ENCODE results near the gene PRUNE2. TPM values are rescaled to one million over a fixed set of nuclear protein-coding genes. Genes with fewer than 3 reads are reported as not detected.
A peak's percentile ranks its signal among the peaks of the same experiment; 100 is the strongest.

The PRUNE2 gene
- total RNA-seq, 1 donor from 2014 or later = 3.3 TPM

GRCh38 chr9:76637416-76637815, 268.5 kb downstream of the PRUNE2 start:
- no peak for TF ChIP-seq CTCF (conservative IDR thresholded peaks at IDR 0.05)
- Mint-ChIP-seq H3K27ac (peak overlapping the region; percentile 18), H3K36me3 (no peaks in the 10 kb centered on the region), H3K9me3 (no peaks in the 10 kb centered on the region), H3K4me1 (ENCODE audit: unreplicated experiment) (peaks cover under 1% of the 10 kb centered on the region), H3K4me3 (no peak overlapping the region), H3K27me3 (no peaks in the 10 kb centered on the region)
- DNase-seq (ENCODE audit: extremely low spot score, unreplicated experiment) = no peak

- H3K9me3 Mint-ChIP-seq = no peaks in the 10 kb centered on the region
- no peaks in the 10 kb centered on the region for H3K36me3 Mint-ChIP-seq
- TF ChIP-seq CTCF (conservative IDR thresholded peaks at IDR 0.05) = no peak
- H3K27me3 Mint-ChIP-seq = no peaks in the 10 kb centered on the region
- peak overlapping the region; percentile 31 for H3K27ac Mint-ChIP-seq
- H3K4me1 Mint-ChIP-seq (ENCODE audit: unreplicated experiment) = peaks cover 7% of the 10 kb centered on the region
- no peak overlapping the region for H3K4me3 Mint-ChIP-seq
- DNase-seq (ENCODE audit: extremely low spot score, unreplicated experiment) = no peak
Observed at GRCh38 chr9:76634356-76635054, 271.4 kb downstream of the PRUNE2 start.

GRCh38 chr9:76630916-76631315, 275.0 kb downstream of the PRUNE2 start:
- no peak overlapping the region for H3K4me3 Mint-ChIP-seq
- no peak for DNase-seq (ENCODE audit: extremely low spot score, unreplicated experiment)
- no peak for TF ChIP-seq CTCF (conservative IDR thresholded peaks at IDR 0.05)
- H3K9me3 Mint-ChIP-seq = no peaks in the 10 kb centered on the region
- H3K4me1 Mint-ChIP-seq (ENCODE audit: unreplicated experiment) = peaks cover 7% of the 10 kb centered on the region
- H3K27ac Mint-ChIP-seq = no peak overlapping the region
- H3K27me3 Mint-ChIP-seq = no peaks in the 10 kb centered on the region
- no peaks in the 10 kb centered on the region for H3K36me3 Mint-ChIP-seq

- Mint-ChIP-seq H3K9me3 (no peaks in the 10 kb centered on the region), H3K27ac (no peak overlapping the region), H3K27me3 (no peaks in the 10 kb centered on the region), H3K4me1 (ENCODE audit: unreplicated experiment) (peaks cover 7% of the 10 kb centered on the region), H3K4me3 (no peak overlapping the region), H3K36me3 (no peaks in the 10 kb centered on the region)
- no peak for TF ChIP-seq CTCF (conservative IDR thresholded peaks at IDR 0.05)
- no peak for DNase-seq (ENCODE audit: extremely low spot score, unreplicated experiment)
Observed at GRCh38 chr9:76629205-76629990, 276.5 kb downstream of the PRUNE2 start.

- DNase-seq (ENCODE audit: extremely low spot score, unreplicated experiment) = no peak
- Mint-ChIP-seq H3K9me3 (no peaks in the 10 kb centered on the region), H3K4me3 (no peak overlapping the region), H3K27me3 (no peaks in the 10 kb centered on the region), H3K36me3 (no peaks in the 10 kb centered on the region), H3K27ac (no peak overlapping the region), H3K4me1 (ENCODE audit: unreplicated experiment) (peaks cover 14% of the 10 kb centered on the region)
- TF ChIP-seq CTCF (conservative IDR thresholded peaks at IDR 0.05) = no peak
Observed at GRCh38 chr9:76628155-76628554, 277.8 kb downstream of the PRUNE2 start.

Data from type B pancreatic cell (in vitro differentiated cells).